LHCN-M2 (cell line): ENCODE data around the gene CDC16. TPM values are rescaled to one million over a fixed set of nuclear protein-coding genes. Genes with fewer than 3 reads are reported as not detected.

Experiments used
- DNase-seq: peaks from one replicate; pipeline ENCODE4 v3.0.0-alpha.2; 2012; ENCODE audit warnings: low read depth
- total RNA-seq: library from RNA; depleted of rRNA; stranded (reverse); fragments of >200 nt; gene quantifications from 2 replicates; pipeline ENCODE4 v1.2.3, GENCODE V29; 2014

The CDC16 gene
- total RNA-seq, 1 experiment from 2014 or later, result 44.7 TPM

DNA sequence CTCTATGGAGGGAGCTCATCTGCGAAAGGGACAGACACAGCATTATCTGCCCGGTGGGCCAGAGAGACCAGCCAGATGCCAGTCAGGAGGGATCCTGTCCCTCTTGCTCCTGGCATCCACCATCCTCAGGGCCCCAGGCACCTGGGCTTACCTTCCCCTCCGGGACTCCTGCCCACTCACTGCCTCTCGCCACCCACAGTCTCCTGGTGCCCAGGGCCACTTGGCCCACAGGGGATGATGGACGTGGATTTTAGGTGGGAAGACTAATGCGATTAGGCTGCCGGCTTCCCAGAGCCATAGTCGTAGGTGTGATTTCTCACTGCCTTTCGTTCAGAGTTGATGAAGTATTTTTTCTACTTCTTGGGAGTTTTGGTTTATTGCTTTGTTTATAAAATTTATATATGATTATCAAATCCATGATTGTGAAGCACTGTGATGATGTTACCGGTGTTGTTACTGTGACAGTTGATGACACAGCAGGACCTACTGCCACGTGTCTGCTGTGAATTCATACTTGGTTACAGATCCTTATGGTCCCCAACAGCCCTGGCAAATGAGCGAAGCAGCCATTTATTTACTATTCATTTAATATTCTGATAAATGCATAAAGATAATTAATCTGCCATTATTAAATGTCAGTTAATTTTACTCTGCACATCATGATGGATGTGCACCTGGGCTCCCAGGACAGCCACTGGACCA, 65.1 kb downstream of the CDC16 start:
- DNase-seq, result no peak

- DNase-seq, result no peak
Measured at GRCh38 chr13:114303700-114304327, 69.1 kb downstream of the CDC16 start.

GRCh38 chr13:114304346-114305034, 69.8 kb downstream of the CDC16 start:
- no peak for DNase-seq

GRCh38 chr13:114309086-114309485, 74.4 kb downstream of the CDC16 start:
- DNase-seq, result no peak

DNA sequence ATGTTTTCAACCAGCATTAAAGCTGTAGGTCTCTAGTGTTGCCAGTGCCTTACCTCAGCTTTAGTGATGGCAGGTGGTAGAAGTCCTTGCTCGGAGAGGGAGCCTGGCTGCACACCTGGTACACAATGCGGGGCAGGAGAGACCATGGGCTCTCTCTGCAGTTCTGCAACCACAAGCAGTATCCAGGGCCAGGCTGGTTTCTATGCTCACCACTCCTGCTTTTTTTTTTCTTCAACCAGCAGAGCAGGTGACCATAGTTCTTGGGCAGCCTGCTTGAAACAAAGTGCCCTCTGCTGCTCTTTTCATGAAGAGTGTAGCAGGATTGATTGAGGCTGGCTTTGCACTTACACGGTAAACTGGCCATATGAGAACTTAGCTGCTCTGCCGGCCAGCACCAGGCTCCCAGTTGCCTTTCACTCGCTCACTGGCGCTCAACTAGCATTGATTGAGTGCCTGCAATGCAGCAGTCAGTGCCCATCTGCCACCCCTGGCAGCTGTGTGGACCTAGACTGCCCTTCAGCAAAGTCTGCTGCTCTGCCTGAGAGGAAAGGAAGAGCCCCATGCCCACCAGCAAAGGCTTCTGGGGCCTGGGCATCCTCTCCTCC, 75.2 kb downstream of the CDC16 start:
- DNase-seq, result no peak

DNA sequence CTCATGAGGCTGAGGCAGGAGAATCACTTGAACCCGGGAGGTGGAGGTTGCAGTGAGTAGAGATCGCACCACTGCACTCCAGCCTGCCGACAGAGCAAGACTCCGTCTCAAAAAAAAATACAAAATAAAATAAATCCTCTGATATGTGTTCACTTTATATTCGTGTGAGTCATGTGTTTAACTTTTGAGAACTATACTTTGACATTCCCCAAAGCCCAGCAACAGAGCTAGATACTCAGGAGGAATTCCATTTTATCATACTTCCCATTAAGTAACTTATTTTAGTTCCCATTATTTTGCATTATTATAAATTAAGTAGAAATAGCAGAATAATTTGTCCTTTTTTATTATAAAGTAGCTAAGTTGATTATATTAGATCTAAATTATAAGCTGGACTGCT, 76.3 kb downstream of the CDC16 start:
- DNase-seq, result no peak

- DNase-seq, result no peak
Measured at GRCh38 chr13:114311387-114311786, 76.7 kb downstream of the CDC16 start.

- peak; percentile 69 for DNase-seq
Measured at GRCh38 chr13:114311908-114312307, 77.2 kb downstream of the CDC16 start.

- no peak for DNase-seq
Measured at GRCh38 chr13:114313061-114313860, 78.6 kb downstream of the CDC16 start.

DNA sequence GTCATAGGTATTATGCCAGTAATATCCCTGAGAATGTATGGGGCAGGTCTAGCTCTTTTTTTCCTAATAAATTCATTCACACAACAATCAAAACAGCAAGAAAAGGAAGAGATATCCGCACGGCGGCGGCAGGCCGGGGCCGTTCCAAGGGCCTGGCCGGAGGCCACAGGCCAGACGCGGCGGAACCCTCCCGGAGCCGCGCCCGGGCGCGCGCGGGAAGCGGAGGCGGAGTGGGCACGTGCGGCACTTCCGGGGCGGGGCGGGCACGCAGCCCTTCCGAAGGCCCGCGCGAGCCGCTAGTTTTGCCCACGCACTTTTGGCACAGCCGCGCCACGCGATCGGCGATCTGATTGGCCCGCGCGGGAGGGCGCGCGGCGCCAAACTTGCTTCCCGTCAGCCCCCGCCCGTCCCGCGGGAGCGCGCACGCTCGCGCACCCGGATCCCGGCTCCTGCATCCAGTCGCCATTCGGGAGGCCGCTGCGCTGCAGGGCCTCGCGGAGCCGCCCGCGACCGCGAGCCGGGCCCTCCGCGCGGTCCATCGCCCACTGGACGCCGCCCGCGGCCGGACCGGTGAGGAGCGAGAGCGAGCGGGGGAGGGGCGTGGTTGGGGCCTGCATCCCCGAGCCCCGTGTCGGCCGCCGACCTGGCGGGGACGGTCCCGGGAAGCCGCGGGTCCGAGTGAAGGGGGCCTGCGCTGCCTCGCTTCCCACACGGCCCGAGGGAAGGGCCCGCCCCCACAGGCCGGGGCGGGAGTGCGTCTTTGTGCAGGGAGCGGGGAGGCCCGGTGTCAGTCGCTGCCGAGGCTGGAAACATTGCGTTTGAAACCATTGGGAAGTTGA, 79.6 kb downstream of the CDC16 start, which contains the start of gene CHAMP1:
Gene CHAMP1 (plus strand): TSS at position 430 of the 839 bp plus-strand sequence. CDS start 9,340 bp downstream, outside the sequence.
- DNase-seq, result peak; percentile 96

- DNase-seq, result no peak
Measured at GRCh38 chr13:114315074-114315785, 80.5 kb downstream of the CDC16 start.

- DNase-seq, result no peak
Measured at GRCh38 chr13:114318624-114319023, 83.9 kb downstream of the CDC16 start.

- DNase-seq, result peak; percentile 78
Measured at GRCh38 chr13:114319441-114319913, 84.8 kb downstream of the CDC16 start.

DNA sequence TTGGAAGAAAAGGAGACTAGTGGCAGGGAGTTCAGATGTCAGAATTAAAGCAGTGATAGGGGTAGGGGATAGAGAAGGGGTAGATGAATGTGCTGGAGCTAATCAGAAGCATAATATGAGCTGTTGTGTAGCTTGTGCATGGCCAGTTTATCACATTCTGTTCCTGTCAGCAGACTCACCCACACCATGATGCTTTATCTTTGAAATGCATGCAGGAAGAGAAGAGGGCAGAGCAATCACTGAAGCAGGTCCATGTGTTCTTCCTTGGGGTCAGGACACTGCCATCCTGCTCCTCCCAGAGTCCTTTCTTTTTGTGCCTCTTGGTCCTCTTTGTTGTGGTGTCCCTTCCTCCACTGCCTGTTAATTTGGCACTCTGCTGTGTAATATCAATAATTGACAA, 85.4 kb downstream of the CDC16 start:
- no peak for DNase-seq

GRCh38 chr13:114321256-114321655, 86.6 kb downstream of the CDC16 start:
- DNase-seq, result no peak
